Body of pancreas (tissue), 4 donors: ENCODE results near the gene PHF3.

ENCODE experiments used
- CTCF ChIP-seq, 7 experiments: fragments of 450-650 bp in 4 of 7; fragments of 200-600 bp in 3 of 7; sonication (generic) in 3 of 7; IDR thresholded peaks; one replicate each; pipeline ENCODE4 v1.5.1; 2016 to 2019; ENCODE audit warnings: antibody characterized with exemption in 7 of 7
- POLR2A ChIP-seq, 3 donors: fragments of 450-650 bp; IDR thresholded peaks; one replicate each; pipeline ENCODE4 v1.6.1; 2016; ENCODE audit warnings: antibody characterized with exemption in 3 of 3, mild to moderate bottlenecking in 2 of 3

- peak in 1 of 7 experiments; percentile 7 for TF ChIP-seq CTCF (IDR thresholded peaks at IDR 0.05)
- no peak for TF ChIP-seq POLR2A (IDR thresholded peaks at IDR 0.05)
Measured at GRCh38 chr6:63637865-63638445, 2.4 kb downstream of the PHF3 start.
